GM12874 (cell line): Measurements from ENCODE around the gene PNMA8B.

Source experiments
- TF ChIP-seq, protein P1 (sequence below): IDR thresholded peaks from 2 replicates; pipeline ENCODE4 v1.5.1; 2011; ENCODE audit warnings: low read depth, mild to moderate bottlenecking, control low read depth, low read length, moderate library complexity; ENCODE audit not compliant: insufficient read depth

Gene PNMA8B

DNA sequence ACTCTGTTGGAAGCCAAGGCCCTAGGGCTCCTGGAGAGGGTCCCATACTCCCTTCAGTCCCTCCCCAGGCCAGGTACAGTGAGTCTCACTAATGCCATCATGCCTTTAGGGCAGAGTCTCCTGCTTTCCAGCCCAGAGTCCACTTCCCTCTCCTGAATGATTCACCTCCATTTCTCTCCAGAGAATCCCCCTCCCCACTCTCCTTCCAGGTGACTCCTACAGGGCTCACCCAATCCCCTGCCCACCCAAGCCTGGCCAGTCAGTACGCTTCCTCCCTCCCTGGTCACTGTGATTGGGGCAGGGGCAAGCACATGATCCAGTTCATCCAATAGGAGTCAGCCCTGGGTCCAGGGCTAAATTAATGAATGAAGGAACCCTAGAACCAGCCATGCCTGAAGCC is 35.0 kb upstream of the PNMA8B start:
- TF ChIP-seq, protein P1, sequence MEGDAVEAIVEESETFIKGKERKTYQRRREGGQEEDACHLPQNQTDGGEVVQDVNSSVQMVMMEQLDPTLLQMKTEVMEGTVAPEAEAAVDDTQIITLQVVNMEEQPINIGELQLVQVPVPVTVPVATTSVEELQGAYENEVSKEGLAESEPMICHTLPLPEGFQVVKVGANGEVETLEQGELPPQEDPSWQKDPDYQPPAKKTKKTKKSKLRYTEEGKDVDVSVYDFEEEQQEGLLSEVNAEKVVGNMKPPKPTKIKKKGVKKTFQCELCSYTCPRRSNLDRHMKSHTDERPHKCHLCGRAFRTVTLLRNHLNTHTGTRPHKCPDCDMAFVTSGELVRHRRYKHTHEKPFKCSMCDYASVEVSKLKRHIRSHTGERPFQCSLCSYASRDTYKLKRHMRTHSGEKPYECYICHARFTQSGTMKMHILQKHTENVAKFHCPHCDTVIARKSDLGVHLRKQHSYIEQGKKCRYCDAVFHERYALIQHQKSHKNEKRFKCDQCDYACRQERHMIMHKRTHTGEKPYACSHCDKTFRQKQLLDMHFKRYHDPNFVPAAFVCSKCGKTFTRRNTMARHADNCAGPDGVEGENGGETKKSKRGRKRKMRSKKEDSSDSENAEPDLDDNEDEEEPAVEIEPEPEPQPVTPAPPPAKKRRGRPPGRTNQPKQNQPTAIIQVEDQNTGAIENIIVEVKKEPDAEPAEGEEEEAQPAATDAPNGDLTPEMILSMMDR = no peak

GRCh38 chr19:46529622-46530451 is 34.2 kb upstream of the PNMA8B start:
- TF ChIP-seq, protein P1 = peak; percentile 84

DNA sequence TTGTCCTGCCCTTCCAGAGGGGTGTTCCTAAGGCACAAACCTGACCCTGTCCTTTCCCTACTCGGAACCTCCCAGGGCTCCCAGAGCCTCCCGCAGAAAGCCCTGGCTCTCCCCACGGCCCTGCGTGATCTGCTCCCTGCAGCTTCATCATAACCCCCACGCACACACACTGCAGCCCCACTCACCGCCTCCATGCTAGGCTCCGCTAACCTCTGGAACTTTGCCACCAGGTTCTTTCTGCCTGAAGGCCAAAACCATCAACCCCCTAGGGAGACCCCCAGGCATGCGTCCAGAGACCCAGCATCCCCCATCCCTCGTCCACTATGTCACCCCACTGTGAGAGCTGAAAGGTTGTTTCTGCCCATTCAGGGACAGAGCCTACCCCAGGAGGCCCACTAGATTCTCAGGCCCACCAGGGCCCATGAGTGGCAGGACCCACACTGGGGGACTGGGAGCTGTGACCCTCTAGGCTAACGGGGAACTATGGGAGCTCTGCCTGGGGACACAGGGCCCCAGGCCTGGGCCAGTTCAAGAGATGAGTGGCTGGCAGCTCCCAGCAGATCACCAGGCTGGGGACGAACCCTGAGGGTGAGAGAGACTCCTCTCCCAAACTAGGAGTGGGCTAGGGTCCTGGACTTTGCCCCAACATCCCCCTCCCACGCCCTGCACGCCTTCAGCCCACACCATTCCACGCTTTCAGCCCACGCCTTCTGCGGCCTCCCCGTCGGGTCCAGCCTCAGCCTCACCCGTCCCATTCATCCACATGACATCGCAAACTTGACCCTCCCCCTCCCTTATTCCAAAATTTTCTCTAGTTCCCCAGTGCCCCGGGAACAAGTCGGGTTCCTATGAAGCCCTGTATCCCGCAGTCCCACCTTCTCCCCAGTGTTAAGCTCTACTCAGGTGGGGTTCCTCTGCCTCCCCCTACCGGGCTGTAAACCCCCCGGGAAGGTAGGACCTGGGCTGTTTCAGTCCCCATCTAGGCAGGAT is 33.2 kb upstream of the PNMA8B start:
- TF ChIP-seq, protein P1 = no peak

DNA sequence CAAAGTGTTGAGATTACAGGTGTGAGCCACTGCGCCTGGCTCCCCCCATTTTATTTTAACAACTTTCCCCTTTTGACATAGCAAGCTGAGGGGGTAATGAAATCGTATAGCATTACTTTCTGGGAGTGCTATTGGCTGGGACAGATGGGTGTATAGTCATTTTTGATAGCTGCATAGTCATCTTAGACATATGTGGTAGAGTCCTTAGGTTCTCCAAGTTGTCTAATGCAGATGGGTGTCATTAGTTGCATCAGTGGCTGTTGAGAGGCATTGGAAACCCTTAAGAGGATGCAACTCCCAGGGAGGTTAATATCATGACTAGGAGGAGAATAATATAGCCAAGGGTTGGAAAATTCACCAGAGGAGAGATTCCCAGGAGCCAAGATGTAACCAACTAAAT is 28.6 kb upstream of the PNMA8B start:
- TF ChIP-seq, protein P1 = no peak

DNA sequence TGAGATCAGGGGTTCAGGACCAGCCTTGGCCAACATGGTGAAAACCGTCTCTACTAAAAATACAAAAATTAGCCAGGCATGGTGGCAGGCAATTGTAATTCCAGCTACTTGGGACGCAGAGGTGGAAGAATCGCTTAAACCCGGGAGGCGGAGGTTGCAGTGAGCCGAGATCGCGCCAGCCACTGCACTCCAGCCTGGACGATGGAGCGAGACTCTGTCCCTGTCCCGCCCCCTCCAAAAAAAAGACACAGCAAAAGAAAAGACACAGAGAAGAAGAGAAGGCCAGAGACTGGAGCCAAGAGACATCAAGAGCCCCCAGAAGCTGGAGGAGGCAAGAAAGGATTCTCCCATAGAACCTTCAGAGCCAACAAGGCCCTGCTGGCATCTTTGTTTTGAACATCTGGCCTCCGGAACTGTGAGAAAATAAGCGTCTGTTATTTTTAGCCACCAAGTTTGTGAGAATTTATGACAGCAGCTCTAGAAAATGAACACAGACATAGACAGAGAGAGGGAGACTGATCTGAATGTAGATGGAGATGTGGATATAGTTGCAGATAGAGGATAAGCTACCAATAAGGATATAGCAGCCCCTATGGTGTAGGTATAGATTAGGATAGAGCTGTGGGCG is 25.7 kb upstream of the PNMA8B start:
- TF ChIP-seq, protein P1 = no peak

GRCh38 chr19:46520616-46521015 is 24.9 kb upstream of the PNMA8B start:
- TF ChIP-seq, protein P1 = no peak

GRCh38 chr19:46517471-46517870 is 21.8 kb upstream of the PNMA8B start:
- TF ChIP-seq, protein P1 = no peak
